ENCODE data around the gene SYTL1.

DNA sequence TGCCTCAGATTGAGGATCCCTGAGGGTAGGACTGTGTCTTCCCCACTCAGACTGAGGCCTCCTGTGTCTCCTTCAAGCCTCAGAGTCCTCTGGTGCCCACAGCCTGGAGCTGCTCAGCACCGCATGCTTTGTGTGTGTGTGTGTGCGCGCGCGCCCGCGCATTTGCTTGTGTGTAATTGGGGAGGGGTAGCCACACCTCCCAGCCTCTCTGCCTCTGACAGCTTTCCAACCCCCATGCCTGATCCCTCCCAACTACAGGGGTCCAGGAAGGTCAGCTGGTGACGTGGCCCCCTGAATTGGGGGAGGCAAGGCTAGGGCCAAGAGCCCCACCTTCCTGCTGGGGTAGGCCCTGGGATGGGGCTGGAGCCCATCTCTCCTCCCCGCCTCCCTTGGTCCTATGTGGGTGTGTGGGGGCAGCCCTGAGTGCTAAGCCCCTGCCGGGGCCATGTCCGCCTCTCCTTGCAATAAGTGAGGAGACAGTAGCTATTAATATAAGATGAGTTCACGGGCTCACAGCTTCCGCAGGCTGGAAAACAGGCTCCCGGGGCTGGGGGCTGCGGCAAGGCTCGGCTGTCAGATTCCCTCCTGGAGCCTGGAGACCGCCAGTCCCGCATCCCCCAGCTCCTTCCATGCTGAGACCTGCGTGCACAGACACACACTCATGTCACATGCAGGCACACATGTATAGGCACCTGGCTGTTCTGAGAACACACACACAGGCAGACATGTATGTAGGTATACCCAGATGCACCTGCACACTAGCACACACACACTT lies 57.6 kb downstream of the SYTL1 start:
- TF ChIP-seq CTCF (IDR thresholded peaks at IDR 0.05) (no peak), RAD21 (IDR thresholded peaks at IDR 0.05; ENCODE audit: low read length) (no peak), USF2 (IDR thresholded peaks at IDR 0.05; ENCODE audit: borderline replicate concordance, low read depth, low read length) (no peak), RFX5 (IDR thresholded peaks at IDR 0.05; ENCODE audit: low read length) (no peak), GABPA (IDR thresholded peaks at IDR 0.05; ENCODE audit: low read depth) (no peak), MXI1 (IDR thresholded peaks at IDR 0.05; ENCODE audit: low read depth, low read length) (no peak), RCOR1 (IDR thresholded peaks at IDR 0.05; ENCODE audit: low read length) (no peak), NFIC (IDR thresholded peaks at IDR 0.05; ENCODE audit: borderline replicate concordance) (no peak), TAF1 (IDR thresholded peaks at IDR 0.05; ENCODE audit: borderline replicate concordance, low read depth, low read length) (no peak), POLR2AphosphoS5 (IDR thresholded peaks at IDR 0.05; ENCODE audit: low read depth, low read length) (no peak), SIN3A (IDR thresholded peaks at IDR 0.05; ENCODE audit: borderline replicate concordance, low read depth, low read length) (no peak), EP300 (IDR thresholded peaks at IDR 0.05; ENCODE audit: borderline replicate concordance in 1 of 2, low read depth in 1 of 2, low read length in 1 of 2) (no peak), FOXM1 (IDR thresholded peaks at IDR 0.05; ENCODE audit: low read depth) (no peak)
- TF ChIP-seq, protein P1, sequence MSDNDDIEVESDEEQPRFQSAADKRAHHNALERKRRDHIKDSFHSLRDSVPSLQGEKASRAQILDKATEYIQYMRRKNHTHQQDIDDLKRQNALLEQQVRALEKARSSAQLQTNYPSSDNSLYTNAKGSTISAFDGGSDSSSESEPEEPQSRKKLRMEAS (IDR thresholded peaks at IDR 0.05; ENCODE audit: low read depth): no peak
